Measurements from ENCODE around the gene RIT1.
A peak's percentile ranks its signal among the peaks of the same experiment; 100 is the strongest.

Gene RIT1

GRCh38 chr1:155888481-155888880, 22.7 kb downstream of the RIT1 start:
- DNase-seq = no peak

DNA sequence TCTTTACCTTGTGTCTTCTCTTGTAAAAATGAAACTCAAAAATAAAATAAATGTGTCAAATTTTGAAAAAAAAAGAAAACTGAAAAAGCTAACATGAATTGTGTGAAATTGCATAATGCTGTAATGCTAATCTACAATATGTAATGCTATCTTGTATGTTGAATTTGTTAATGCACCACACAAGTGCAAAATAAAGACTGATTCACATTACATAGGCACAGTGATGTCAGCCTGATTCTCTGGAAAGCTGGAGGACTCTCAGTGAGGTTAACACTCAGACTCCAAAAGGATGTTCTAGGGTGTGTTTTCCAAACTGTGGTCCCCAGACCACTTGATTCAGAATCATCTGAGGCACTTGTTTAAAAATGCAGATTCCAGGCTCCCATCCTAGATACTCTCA, 26.2 kb downstream of the RIT1 start:
- no peak for DNase-seq

DNA sequence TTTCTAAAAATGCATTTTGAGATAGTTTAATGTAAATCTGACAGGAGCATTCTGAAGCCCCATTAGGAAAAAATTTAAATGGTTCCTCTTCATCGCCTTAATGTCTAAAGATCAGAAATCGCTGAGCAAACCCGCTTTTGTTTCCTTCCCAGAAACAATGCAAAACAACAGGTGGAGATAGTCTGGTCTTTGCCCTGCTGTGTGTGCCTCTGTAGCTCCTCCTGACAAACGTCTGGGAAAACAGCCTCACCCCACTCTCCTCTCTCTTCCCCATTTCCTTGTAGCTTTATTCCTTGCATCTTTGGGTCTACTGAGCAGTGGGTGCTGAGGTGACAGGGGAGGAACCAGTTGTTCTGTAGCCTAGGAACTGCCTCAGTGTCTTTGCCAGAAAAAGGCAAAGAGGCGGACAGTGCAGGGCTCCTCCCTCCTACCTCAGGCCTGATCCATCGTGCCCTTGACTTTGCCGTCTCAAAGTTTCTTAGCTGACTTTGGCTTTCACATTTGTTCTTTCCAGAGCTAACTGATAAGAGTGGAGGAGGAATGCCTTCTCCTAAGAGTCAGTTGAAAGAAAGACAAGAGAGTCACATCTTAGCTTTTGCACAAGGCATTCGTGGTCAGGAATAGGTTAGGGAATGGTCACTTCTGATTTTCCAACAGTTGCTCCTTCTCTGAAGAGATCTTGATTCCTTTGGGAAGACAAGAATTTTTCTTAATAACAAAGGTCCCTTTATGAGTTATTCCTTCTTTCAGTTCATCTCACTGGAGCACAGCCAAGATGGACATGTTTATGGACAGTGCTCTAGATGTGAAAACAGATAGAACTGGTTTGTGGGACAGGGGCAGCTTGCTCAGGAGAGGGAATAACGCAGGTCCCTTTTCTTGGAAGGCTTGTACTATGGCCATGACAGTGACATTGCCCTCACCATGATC, 26.9 kb downstream of the RIT1 start:
- DNase-seq = no peak

- DNase-seq = no peak
Observed at GRCh38 chr1:155882766-155883165, 28.4 kb downstream of the RIT1 start.

DNA sequence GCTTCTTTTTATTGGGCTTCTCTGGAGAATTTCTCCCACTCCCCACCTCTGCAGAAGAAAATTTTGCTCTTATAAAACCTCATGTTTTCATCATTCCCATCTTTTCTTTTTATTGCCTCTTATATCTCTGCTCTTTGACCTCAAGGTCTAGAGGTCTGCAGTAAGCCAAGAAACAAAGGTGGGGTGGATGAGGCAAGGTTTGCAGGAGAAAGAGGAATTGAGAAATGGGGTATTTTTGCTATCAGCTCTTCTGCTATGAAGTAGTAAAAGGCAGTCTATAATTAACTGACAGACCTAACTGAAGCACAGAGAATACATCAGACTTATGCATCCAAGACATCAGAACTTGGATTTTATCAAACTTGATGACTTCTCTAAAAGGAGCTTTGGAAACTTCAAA, 28.9 kb downstream of the RIT1 start:
- DNase-seq = no peak

DNA sequence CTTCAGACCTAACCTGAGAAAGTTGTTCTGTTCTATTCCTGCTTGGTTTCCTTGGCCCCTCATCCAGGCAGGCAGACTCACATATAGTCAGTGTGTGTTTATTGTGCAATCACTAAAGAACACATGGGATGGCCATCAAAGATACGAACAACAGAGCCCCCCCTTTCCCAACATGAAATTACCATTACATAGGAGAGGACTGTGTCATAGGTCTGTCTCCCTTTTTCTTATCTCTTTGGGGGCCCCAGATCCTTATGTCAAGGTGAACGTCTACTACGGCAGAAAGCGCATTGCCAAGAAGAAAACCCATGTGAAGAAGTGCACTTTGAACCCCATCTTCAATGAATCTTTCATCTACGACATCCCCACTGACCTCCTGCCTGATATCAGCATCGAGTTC, 30.2 kb downstream of the RIT1 start:
- DNase-seq = no peak

GRCh38 chr1:155880251-155880650, 30.9 kb downstream of the RIT1 start:
- no peak for DNase-seq

DNA sequence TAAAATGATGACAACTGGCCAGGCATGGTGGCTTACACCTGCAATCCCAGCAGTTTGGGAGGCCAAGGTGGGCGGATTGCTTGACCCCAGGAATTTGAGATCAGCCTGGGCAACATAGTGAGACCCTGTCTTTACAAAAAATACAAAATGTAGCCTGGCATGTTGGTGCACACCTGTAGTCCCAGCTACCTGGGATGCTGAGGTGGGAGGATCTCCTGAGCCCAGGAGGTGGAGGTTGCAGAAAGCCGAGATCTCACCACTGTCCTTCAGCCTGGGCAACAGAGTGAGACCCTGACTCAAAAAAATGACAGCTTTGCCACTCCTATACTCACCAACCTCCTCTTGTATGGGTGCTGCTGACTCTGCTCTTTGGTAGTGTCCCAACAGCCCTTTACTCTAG, 33.2 kb downstream of the RIT1 start:
- DNase-seq = no peak

DNA sequence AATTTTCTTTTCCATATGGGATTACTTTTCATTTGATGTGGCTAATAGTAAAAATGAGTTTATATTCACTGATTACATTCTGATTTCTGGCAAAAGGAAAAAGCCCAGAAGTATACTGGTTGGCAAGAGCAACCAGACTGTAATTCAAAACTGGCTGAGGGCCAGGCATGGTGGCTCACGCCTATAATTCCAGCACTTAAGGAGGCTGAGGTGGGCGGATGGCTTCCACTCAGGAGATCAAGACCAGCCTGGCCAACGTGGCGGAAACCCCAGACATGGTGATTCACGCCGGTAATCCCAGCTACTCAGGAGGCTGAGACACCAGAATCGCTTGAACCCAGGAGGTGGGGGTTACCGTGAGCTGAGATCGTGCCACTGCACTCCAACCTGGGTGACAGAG, 37.3 kb downstream of the RIT1 start:
- DNase-seq = peak; percentile 15

- no peak for DNase-seq
Observed at GRCh38 chr1:155872527-155872926, 38.6 kb downstream of the RIT1 start.

GRCh38 chr1:155871390-155871789, 39.8 kb downstream of the RIT1 start:
- peak; percentile 89 for DNase-seq

GRCh38 chr1:155867766-155868165, 43.4 kb downstream of the RIT1 start:
- DNase-seq = no peak

DNA sequence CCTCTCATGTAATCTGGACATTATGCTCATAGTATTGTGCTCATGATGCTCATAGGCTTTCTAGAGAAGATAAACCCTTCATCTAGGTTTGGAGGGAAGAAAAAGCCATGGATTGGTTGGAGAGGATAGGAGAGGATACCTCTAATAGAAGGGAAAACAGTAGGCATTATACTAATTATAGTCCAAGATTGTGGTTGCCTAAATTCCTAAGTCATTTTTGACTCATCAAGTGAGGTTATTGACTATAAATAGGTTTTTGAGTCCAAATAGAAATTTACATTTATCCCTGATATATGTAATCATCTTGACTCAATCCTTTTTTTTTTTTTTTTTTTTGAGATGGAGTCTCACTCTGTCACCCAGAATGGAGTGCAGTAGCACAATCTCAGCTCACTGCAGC, 46.8 kb downstream of the RIT1 start:
- no peak for DNase-seq

- no peak for DNase-seq
Observed at GRCh38 chr1:155861896-155862295, 49.3 kb downstream of the RIT1 start.

DNA sequence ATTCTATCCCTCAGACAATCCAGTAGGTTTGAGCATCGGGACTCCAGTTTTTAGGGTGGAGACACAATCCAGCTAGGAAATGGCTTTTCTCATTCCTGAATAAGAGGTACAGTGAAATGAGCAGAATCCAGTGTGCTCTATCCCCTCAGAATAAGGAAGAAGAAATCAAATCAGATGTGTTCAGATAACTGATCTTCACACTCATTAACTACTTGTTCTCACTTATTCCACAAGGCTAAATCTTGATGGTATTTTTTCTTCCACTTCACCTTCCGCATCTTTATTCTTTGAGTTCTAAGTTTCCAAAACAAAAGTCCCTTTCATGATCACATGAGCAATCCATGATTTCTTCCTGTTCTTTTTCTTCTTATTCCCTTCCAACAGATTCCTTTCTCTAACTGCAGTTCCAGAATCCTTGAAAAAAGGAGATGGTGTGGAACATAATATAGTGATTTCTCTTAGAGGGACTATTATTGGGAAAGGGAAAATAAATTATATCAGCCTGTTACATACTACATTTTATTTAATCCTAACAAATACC, 50.1 kb downstream of the RIT1 start:
- DNase-seq = no peak

- peak; percentile 89 for DNase-seq
Observed at GRCh38 chr1:155859881-155860871, 51.0 kb downstream of the RIT1 start.

DNA sequence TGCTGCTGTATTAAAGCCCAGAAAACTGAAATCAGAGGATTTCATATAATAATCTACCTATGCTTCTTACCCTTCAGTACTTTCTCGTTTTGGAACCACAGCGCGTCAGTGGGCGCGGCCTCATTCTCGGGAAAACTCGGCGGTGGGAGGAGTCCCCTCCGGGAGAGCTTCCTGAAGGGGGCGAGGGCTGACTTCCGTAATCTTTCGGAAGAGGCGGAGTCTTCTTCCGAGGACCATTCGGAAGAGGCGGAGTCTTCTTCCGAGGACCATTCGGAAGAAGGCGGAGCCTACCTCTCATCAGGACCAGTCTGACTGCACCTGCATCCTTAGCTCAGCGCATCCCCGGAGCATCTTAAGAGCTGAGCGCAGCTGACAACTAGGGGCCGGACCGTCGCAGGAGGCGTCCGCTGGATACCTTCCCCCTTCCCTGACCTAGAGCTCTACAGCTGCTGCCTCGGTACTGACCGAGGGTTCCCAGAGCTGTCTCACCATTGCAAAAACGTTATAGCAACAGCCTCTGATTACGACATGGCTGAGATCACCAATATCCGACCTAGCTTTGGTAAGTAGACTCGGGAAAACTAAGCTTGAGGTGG, 51.8 kb downstream of the RIT1 start, which contains the start of gene SYT11:
SYT11 (plus strand) TSS at position 334 of the 596 bp plus-strand sequence; CDS start at position 529, 195 bp downstream.
- peak; percentile 100 for DNase-seq

DNA sequence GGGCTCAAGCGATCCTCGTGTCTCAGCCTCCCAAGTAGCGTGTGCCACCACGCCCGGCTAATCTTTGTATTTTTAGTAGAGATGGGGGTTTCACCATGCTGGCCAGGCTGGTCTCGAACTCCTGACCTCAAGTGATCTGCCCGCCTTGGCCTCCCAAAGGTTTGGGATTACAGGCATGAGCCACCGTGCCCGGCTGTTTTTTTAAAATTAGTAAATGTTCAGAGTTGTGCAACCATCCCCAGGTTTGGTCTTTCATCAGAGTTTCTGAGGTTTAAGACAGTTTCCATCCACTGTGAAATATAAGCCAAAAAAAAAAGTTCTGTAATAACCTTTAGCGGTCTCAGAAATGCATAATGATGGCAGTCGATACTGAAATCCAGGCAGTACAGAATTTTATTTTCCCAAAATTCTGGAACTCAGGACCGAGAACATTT, 52.3 kb downstream of the RIT1 start:
- DNase-seq = no peak

- DNase-seq = peak; percentile 93
Observed at GRCh38 chr1:155856975-155857930, 53.9 kb downstream of the RIT1 start, which contains the start of gene GON4L. Gene GON4L, minus strand, starts transcription at chr1:155857214. Its CDS starts 3,434 bp downstream, at chr1:155853780.

GRCh38 chr1:155856257-155856974, 54.7 kb downstream of the RIT1 start:
- DNase-seq = no peak

DNA sequence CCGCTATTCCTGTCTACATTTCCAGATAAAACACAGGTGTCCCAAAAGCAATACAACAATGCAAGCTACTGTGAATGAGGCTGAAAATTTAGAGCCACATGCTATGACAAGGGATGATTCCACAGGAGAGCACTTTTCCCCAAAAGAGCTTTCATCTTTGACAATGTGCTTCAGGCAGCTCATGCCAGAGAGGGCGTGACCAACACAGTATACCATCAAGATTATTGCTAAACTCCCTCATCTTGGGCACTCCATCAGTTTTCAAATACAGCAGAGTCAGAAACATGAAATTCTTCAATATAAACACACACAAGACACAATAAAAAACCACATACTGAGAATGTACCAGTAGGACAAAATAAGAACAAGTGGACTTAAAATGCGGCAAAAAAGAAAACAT, 60.8 kb downstream of the RIT1 start:
- no peak for DNase-seq
